GM21717 (cell line): ENCODE data around the gene GPR37.

Experiments used
- ATAC-seq: cut with Tn5 transposase; IDR thresholded peaks from one replicate; pipeline ENCODE4 v1.9.1; 2021; ENCODE audit warnings: mild to moderate bottlenecking, moderate library complexity; ENCODE audit not compliant: unreplicated experiment

Gene GPR37

GRCh38 chr7:124765401-124766352 is at the start of gene GPR37:
Gene GPR37, minus strand, starts transcription at chr7:124765792. Its CDS starts 816 bp downstream, at chr7:124764976.
- ATAC-seq = peak; percentile 84

- ATAC-seq = no peak
Observed at GRCh38 chr7:124813994-124814798, 48.6 kb upstream of the GPR37 start.

GRCh38 chr7:124812764-124813163 is 47.2 kb upstream of the GPR37 start:
- ATAC-seq = no peak

- no peak for ATAC-seq
Observed at GRCh38 chr7:124811341-124811740, 45.7 kb upstream of the GPR37 start.

- no peak for ATAC-seq
Observed at GRCh38 chr7:124810605-124811004, 45.0 kb upstream of the GPR37 start.

- ATAC-seq = no peak
Observed at GRCh38 chr7:124808206-124808605, 42.6 kb upstream of the GPR37 start.

- ATAC-seq = no peak
Observed at GRCh38 chr7:124801330-124801895, 35.8 kb upstream of the GPR37 start.

- ATAC-seq = no peak
Observed at GRCh38 chr7:124800386-124800785, 34.8 kb upstream of the GPR37 start.

- no peak for ATAC-seq
Observed at GRCh38 chr7:124799448-124799847, 33.9 kb upstream of the GPR37 start.

GRCh38 chr7:124796771-124797170 is 31.2 kb upstream of the GPR37 start:
- ATAC-seq = no peak

GRCh38 chr7:124792696-124793095 is 27.1 kb upstream of the GPR37 start:
- ATAC-seq = no peak

GRCh38 chr7:124792002-124792401 is 26.4 kb upstream of the GPR37 start:
- no peak for ATAC-seq

GRCh38 chr7:124791426-124791825 is 25.8 kb upstream of the GPR37 start:
- ATAC-seq = no peak

- ATAC-seq = peak; percentile 67
Observed at GRCh38 chr7:124790645-124791044, 25.1 kb upstream of the GPR37 start.

GRCh38 chr7:124785994-124786393 is 20.4 kb upstream of the GPR37 start:
- ATAC-seq = no peak

- ATAC-seq = peak; percentile 80
Observed at GRCh38 chr7:124784879-124785818, 19.6 kb upstream of the GPR37 start.

- ATAC-seq = no peak
Observed at GRCh38 chr7:124783271-124783670, 17.7 kb upstream of the GPR37 start.

- no peak for ATAC-seq
Observed at GRCh38 chr7:124781907-124782734, 16.5 kb upstream of the GPR37 start.

- no peak for ATAC-seq
Observed at GRCh38 chr7:124781418-124781817, 15.8 kb upstream of the GPR37 start.
